ACHN (cell line): ENCODE results near the gene BAX.
"Not testable (repeated sequence)": the region's sequence is repeated elsewhere in the genome, so short reads cannot be mapped to it uniquely, and the experiment has no call there.

Source experiments
- DNase-seq: peaks from one replicate; pipeline ENCODE4 v3.0.0-alpha.2; 2015
- in situ Hi-C: cut with HindIII; loops from 2 replicates; pipeline ENCODE4 v1.10.0; 2017; ENCODE audit warnings: low sequenced_read_pairs, low pct_ligation_motif_present, low pct_unique_long_range_greater_than_20kb

The BAX gene

GRCh38 chr19:48954595-48955307 is at the start of gene BAX:
Gene BAX, plus strand, starts transcription at chr19:48954875. Its CDS starts 54 bp downstream, at chr19:48954929.
- in situ Hi-C loops: no loop called here
- DNase-seq: peak; percentile 94

GRCh38 chr19:48905664-48906063 is 49.0 kb upstream of the BAX start:
- DNase-seq: no peak
- in situ Hi-C loops: no loop called here

GRCh38 chr19:48906324-48906723 is 48.4 kb upstream of the BAX start:
- no peak for DNase-seq
- in situ Hi-C loops: no loop called here

- no peak for DNase-seq
- in situ Hi-C loops: no loop called here
Observed at GRCh38 chr19:48907671-48908070, 47.0 kb upstream of the BAX start.

GRCh38 chr19:48909424-48910077 is 45.1 kb upstream of the BAX start:
- DNase-seq, in situ Hi-C loops: not testable (repeated sequence)

GRCh38 chr19:48910803-48911202 is 43.9 kb upstream of the BAX start:
- no peak for DNase-seq
- in situ Hi-C loops: no loop called here

- in situ Hi-C loops: no loop called here
- DNase-seq: no peak
Observed at GRCh38 chr19:48913114-48913889, 41.4 kb upstream of the BAX start.

- in situ Hi-C loops: no loop called here
- DNase-seq: no peak
Observed at GRCh38 chr19:48914181-48914580, 40.5 kb upstream of the BAX start.

GRCh38 chr19:48915757-48916156 is 38.9 kb upstream of the BAX start:
- in situ Hi-C loops: no loop called here
- no peak for DNase-seq

GRCh38 chr19:48918071-48918470 is 36.6 kb upstream of the BAX start:
- no peak for DNase-seq
- in situ Hi-C loops: no loop called here

GRCh38 chr19:48918801-48919247 is 35.9 kb upstream of the BAX start:
- peak; percentile 15 for DNase-seq
- in situ Hi-C loops: no loop called here

GRCh38 chr19:48919271-48919670 is 35.4 kb upstream of the BAX start:
- in situ Hi-C loops, DNase-seq: not testable (repeated sequence)

GRCh38 chr19:48920949-48921348 is 33.7 kb upstream of the BAX start:
- in situ Hi-C loops: no loop called here
- no peak for DNase-seq

- no peak for DNase-seq
- in situ Hi-C loops: no loop called here
Observed at GRCh38 chr19:48921721-48922500, 32.8 kb upstream of the BAX start.

- in situ Hi-C loops: no loop called here
- DNase-seq: no peak
Observed at GRCh38 chr19:48922548-48923490, 31.9 kb upstream of the BAX start.

- in situ Hi-C loops: no loop called here
- peak; percentile 47 for DNase-seq
Observed at GRCh38 chr19:48925240-48925843, 29.3 kb upstream of the BAX start.

- in situ Hi-C loops, DNase-seq: not testable (repeated sequence)
Observed at GRCh38 chr19:48925890-48926289, 28.8 kb upstream of the BAX start.
